Measurements from ENCODE around the gene FAF2.
A peak's percentile ranks its signal among the peaks of the same experiment; 100 is the strongest.

FAF2 gene

GRCh38 chr5:176513788-176514187 lies 65.6 kb downstream of the FAF2 start:
- no peak for DNase-seq

- no peak for DNase-seq
Observed at GRCh38 chr5:176514244-176514950, 66.2 kb downstream of the FAF2 start.

GRCh38 chr5:176515396-176515795 lies 67.2 kb downstream of the FAF2 start:
- no peak for DNase-seq

- no peak for DNase-seq
Observed at GRCh38 chr5:176517053-176517661, 69.0 kb downstream of the FAF2 start.

GRCh38 chr5:176519810-176520720 lies 71.9 kb downstream of the FAF2 start:
- no peak for DNase-seq

GRCh38 chr5:176521286-176521685 lies 73.1 kb downstream of the FAF2 start:
- DNase-seq: no peak

GRCh38 chr5:176521699-176522263 lies 73.6 kb downstream of the FAF2 start:
- DNase-seq: no peak

- no peak for DNase-seq
Observed at GRCh38 chr5:176524138-176524537, 76.0 kb downstream of the FAF2 start.

- no peak for DNase-seq
Observed at GRCh38 chr5:176524987-176525386, 76.8 kb downstream of the FAF2 start.

- DNase-seq: no peak
Observed at GRCh38 chr5:176525677-176526076, 77.5 kb downstream of the FAF2 start.

- no peak for DNase-seq
Observed at GRCh38 chr5:176526462-176526861, 78.3 kb downstream of the FAF2 start.

GRCh38 chr5:176527246-176528222 lies 79.3 kb downstream of the FAF2 start:
- DNase-seq: no peak

- no peak for DNase-seq
Observed at GRCh38 chr5:176528301-176528700, 80.1 kb downstream of the FAF2 start.

- DNase-seq: no peak
Observed at GRCh38 chr5:176528761-176529115, 80.6 kb downstream of the FAF2 start.

GRCh38 chr5:176529116-176529740 lies 81.0 kb downstream of the FAF2 start:
- DNase-seq: no peak

GRCh38 chr5:176529741-176530141 lies 81.6 kb downstream of the FAF2 start:
- DNase-seq: peak in 2 of 4 experiments; percentile 37 to 52

GRCh38 chr5:176530393-176530982 lies 82.3 kb downstream of the FAF2 start:
- no peak for DNase-seq

GRCh38 chr5:176530983-176531901 lies 83.1 kb downstream of the FAF2 start:
- no peak for DNase-seq

- no peak for DNase-seq
Observed at GRCh38 chr5:176531902-176532493, 83.8 kb downstream of the FAF2 start.

GRCh38 chr5:176532795-176533194 lies 84.6 kb downstream of the FAF2 start:
- DNase-seq: no peak

All from activated naive CD4-positive, alpha-beta T cell (primary cell).